IPS-20b (cell line): ENCODE measurements around the gene DUSP21.
"Not testable (repeated sequence)": the region's sequence is repeated elsewhere in the genome, so short reads cannot be mapped to it uniquely, and the experiment has no call there.

ENCODE experiments used
- H3K27ac ChIP-seq: one replicate; pipeline ENCODE4 v1.5.1; 2013; ENCODE audit warnings: low read length
- H3K27me3 ChIP-seq: 2 replicates; pipeline ENCODE4 v1.6.1; 2013; ENCODE audit warnings: mild to moderate bottlenecking, low read length, inconsistent platforms; ENCODE audit not compliant: insufficient read depth
- H3K36me3 ChIP-seq: 2 replicates; pipeline ENCODE4 v1.6.1; 2013; ENCODE audit warnings: low read depth, mild to moderate bottlenecking, inconsistent platforms, low read length, moderate library complexity; ENCODE audit not compliant: insufficient read depth
- H3K4me1 ChIP-seq: 2 replicates; pipeline ENCODE4 v1.6.1; 2013; ENCODE audit warnings: mild to moderate bottlenecking, control low read depth, inconsistent platforms, low read length, moderate library complexity; ENCODE audit not compliant: insufficient read depth
- H3K4me3 ChIP-seq: 2 replicates; pipeline ENCODE4 v1.5.1; 2013; ENCODE audit warnings: mild to moderate bottlenecking, low read length, inconsistent platforms
- H3K9ac ChIP-seq: 2 replicates; pipeline ENCODE4 v1.6.1; 2013; ENCODE audit warnings: low read depth, mild to moderate bottlenecking, inconsistent platforms, low read length, moderate library complexity
- H3K9me3 ChIP-seq: 2 replicates; pipeline ENCODE4 v1.6.1; 2013; ENCODE audit warnings: mild to moderate bottlenecking, low read depth, low read length, inconsistent platforms; ENCODE audit not compliant: insufficient read depth

Gene DUSP21

DNA sequence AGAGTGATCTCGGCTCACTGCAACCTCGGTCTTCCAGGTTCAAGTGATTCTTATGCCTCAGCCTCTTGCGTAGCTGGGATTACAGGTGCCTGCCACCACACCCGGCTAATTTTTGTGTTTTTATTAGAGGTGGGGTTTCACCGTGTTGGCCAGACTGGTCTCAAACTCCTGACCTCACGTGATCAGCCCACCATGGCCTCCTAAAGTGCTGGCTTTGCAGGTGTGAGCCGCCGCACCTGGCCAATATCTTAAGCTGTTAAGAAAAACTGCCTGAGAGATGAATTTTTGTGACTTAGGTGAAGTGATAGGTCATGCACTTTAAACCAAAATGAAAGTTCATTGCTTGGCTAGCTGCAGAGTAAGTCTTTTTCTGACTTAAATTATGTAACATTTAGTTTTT is 35.0 kb downstream of the DUSP21 start:
- no peak overlapping the region for H3K9ac ChIP-seq
- peaks cover 4% of the 10 kb centered on the region; the same call in 1 of the 2 replicates for H3K36me3 ChIP-seq

DNA sequence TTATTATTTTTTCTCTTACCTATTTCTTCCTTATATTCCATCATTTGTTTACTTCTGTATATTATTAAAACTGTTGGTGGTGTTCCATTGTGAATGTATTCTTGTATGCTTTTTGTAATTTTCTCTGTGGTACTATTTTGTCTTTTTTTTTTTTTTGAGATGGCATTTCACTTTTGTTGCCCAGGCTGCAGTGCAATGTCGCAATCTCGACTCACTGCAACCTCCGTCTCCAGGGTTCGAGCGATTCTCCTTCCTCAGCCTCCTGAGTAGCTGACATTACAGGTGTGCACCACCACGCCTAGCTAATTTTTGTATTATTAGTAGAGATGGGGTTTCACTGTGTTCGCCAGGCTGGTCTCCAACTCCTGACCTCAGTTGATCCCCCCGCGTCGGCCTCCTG is 37.7 kb downstream of the DUSP21 start:
- Histone ChIP-seq H3K4me1 (no peaks in the 10 kb centered on the region), H3K27me3 (no peaks in the 10 kb centered on the region), H3K36me3 (peaks cover 4% of the 10 kb centered on the region; the same call in 1 of the 2 replicates), H3K9ac (no peak overlapping the region), H3K27ac (no peak overlapping the region), H3K9me3 (no peaks in the 10 kb centered on the region), H3K4me3 (no peak overlapping the region)

More for the DNA sequence above, 35.0 kb downstream of the DUSP21 start:
- no peak overlapping the region for H3K4me3 ChIP-seq
- H3K9me3 ChIP-seq = no peaks in the 10 kb centered on the region
- H3K27ac ChIP-seq = no peak overlapping the region
- no peaks in the 10 kb centered on the region; the same call in 1 of the 2 replicates for H3K4me1 ChIP-seq
- H3K27me3 ChIP-seq = no peaks in the 10 kb centered on the region

DNA sequence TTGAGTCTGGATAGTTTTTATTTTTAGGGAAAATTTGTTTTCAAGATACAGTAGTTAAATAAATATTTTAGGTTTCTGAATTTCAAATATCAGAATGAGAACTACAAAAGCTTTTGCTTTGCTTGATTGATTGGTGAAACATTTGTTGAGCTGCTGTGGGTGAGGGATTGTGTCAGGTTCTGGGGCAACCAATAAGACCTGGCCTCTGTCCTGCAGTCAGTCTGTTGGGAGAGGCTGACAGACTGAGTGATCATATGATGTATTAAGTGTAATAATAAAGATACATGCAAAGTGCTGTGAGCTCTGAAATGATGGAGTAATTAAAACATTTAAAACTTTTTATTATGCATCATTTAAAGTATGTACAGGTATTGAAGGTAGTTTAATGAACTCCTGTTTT is 38.8 kb downstream of the DUSP21 start:
- Histone ChIP-seq H3K9me3 (no peaks in the 10 kb centered on the region), H3K9ac (no peak overlapping the region), H3K27me3 (no peaks in the 10 kb centered on the region), H3K36me3 (no peaks in the 10 kb centered on the region), H3K4me1 (no peaks in the 10 kb centered on the region), H3K27ac (no peak overlapping the region), H3K4me3 (no peak overlapping the region)

DNA sequence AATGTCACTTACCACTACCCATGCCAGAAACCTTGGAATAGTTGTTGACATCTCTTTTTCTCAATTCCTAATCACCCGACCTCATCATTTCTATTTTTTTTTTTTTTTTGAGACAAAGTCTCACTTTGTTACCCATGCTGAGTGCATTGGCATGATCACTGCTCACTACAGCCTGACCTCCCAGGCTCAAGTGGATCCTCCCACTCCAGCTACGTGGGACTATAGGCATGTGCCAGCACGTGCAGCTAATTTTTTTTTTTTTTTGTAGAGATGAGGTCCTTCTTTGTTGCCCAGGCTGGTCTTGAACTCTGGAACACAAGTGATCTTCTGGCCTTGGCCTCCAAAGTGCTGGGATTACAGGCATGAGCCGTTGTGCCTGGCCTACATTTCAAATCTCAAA is 41.1 kb downstream of the DUSP21 start:
- H3K27ac ChIP-seq = no peak overlapping the region
- no peaks in the 10 kb centered on the region for H3K27me3 ChIP-seq
- H3K4me3 ChIP-seq = no peak overlapping the region
- no peaks in the 10 kb centered on the region for H3K9me3 ChIP-seq
- no peaks in the 10 kb centered on the region for H3K36me3 ChIP-seq
- no peaks in the 10 kb centered on the region for H3K4me1 ChIP-seq
- no peak overlapping the region for H3K9ac ChIP-seq

DNA sequence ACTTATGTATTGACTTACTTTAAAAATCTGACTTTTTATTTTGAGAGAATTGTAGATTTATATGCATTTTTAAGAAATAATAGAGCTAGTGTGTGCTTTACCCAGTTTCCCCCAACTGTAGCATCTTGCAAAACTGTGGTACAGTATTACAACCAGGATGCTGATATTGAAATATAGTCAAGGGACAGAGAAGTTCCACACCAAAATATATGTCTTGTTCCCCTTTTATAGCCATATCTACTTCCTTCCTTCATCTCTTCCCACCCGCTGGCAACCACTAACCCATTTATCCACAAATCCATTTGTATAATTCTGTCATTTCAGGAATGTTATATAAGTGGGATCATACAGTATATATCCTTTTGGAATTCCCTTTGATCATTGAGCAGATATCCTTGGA is 46.0 kb downstream of the DUSP21 start:
- Histone ChIP-seq H3K9ac (no peak overlapping the region), H3K4me3 (no peak overlapping the region), H3K27ac (no peak overlapping the region), H3K9me3 (no peaks in the 10 kb centered on the region), H3K27me3 (no peaks in the 10 kb centered on the region), H3K36me3 (no peaks in the 10 kb centered on the region), H3K4me1 (no peaks in the 10 kb centered on the region; the same call in 1 of the 2 replicates)

DNA sequence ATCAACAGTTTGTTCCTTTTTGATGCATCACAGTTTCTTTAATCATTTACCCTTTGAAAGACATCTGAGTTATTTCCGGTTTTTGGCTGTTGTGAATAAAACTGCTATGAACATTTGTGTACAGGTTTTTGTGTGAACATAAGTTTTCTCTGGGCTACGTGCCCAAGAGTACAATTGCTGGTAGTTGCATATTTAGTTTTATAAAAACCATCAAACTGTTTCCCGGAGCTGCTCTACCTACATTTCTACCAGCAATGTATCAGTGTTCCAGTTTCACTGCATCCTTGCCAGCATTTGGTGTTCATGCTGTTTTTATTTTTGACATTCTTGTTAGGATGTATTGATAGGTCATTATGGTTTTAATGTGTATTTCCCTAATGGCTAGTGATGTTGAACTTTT is 46.4 kb downstream of the DUSP21 start:
- Histone ChIP-seq H3K36me3 (no peaks in the 10 kb centered on the region), H3K9ac (no peak overlapping the region), H3K27ac (no peak overlapping the region), H3K4me1 (no peaks in the 10 kb centered on the region; the same call in 1 of the 2 replicates), H3K27me3 (no peaks in the 10 kb centered on the region), H3K4me3 (no peak overlapping the region), H3K9me3 (no peaks in the 10 kb centered on the region)

DNA sequence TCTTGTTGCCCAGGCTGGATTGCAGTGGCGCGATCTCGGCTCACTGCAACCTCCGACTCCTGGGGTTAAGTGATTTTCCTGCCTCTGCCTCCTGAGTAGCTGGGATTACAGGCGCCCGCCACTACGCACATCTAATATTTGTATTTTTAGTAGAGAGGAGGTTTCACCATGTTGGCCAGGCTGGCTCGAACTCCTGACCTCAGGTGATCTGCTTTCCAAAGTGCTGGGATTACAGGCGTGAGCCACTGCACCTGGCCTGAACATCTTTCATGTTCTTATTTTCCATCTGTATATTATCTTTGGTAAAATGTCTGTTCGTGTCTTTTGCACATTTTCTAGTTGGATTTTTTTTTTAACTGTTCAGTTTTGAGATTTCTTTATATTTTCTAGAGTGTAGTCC is 46.9 kb downstream of the DUSP21 start:
- H3K27ac ChIP-seq, H3K9me3 ChIP-seq, H3K4me3 ChIP-seq, H3K27me3 ChIP-seq, H3K36me3 ChIP-seq, H3K4me1 ChIP-seq, H3K9ac ChIP-seq: not testable (repeated sequence)

DNA sequence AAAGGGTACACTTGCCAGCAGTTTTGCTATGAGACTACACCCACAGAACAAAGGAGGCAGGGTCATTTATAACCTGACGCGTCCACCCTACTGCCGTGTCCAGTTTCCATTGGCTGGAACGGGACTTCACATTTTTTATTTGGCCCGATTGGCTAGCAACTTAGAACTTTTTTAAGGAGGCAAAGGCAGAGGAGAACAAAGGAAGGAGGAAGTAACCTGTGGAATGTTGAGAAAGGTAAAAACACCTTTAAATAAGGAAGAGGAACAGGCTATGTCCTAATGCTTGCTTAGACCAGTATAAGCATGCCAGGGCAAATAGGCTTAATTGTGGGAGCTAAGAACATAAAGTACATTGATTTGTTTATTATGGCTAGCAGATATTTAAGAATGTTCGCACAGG is 47.8 kb downstream of the DUSP21 start:
- H3K27me3 ChIP-seq = no peaks in the 10 kb centered on the region
- no peak overlapping the region for H3K9ac ChIP-seq
- no peak overlapping the region for H3K27ac ChIP-seq
- no peaks in the 10 kb centered on the region for H3K36me3 ChIP-seq
- H3K4me1 ChIP-seq = no peaks in the 10 kb centered on the region; the same call in 1 of the 2 replicates
- H3K9me3 ChIP-seq = no peaks in the 10 kb centered on the region
- H3K4me3 ChIP-seq = no peak overlapping the region
